Ishikawa (cell line): ENCODE data around the gene ACP1.
A peak's percentile ranks its signal among the peaks of the same experiment; 100 is the strongest.

Experiments
- CEBPB ChIP-seq: IDR thresholded peaks from 2 replicates; pipeline ENCODE4 v1.6.1; 2012
- CREB1 ChIP-seq: IDR thresholded peaks from 2 replicates; pipeline ENCODE4 v1.6.1; 2012; ENCODE audit warnings: low read depth
- EGR1 ChIP-seq: IDR thresholded peaks from 2 replicates; pipeline ENCODE4 v1.6.1; 2012
- EP300 ChIP-seq: IDR thresholded peaks from 2 replicates; pipeline ENCODE4 v1.6.1; 2012; ENCODE audit warnings: borderline replicate concordance
- FOXM1 ChIP-seq: IDR thresholded peaks from 2 replicates; pipeline ENCODE4 v1.6.1; 2012; ENCODE audit warnings: low read depth, borderline replicate concordance
- NFIC ChIP-seq: IDR thresholded peaks from 2 replicates; pipeline ENCODE4 v1.6.1; 2012
- RAD21 ChIP-seq: IDR thresholded peaks from 2 replicates; pipeline ENCODE4 v1.6.1; 2012; ENCODE audit warnings: low read depth
- TAF1 ChIP-seq: IDR thresholded peaks from 2 replicates; pipeline ENCODE4 v1.6.1; 2012; ENCODE audit warnings: low read depth, mild to moderate bottlenecking
- TCF12 ChIP-seq: IDR thresholded peaks from 2 replicates; pipeline ENCODE4 v1.6.1; 2012; ENCODE audit warnings: low read depth
- TEAD4 ChIP-seq: IDR thresholded peaks from 2 replicates; pipeline ENCODE4 v1.6.1; 2012
- YY1 ChIP-seq: IDR thresholded peaks from 2 replicates; pipeline ENCODE4 v1.6.1; 2012; ENCODE audit warnings: low read depth
- ZBTB7A ChIP-seq: IDR thresholded peaks from 2 replicates; pipeline ENCODE4 v1.6.1; 2012; ENCODE audit warnings: low read depth
- TF ChIP-seq, protein P1 (sequence below): IDR thresholded peaks from 2 replicates; pipeline ENCODE4 v1.6.1; 2012
- TF ChIP-seq, protein P2 (sequence below): IDR thresholded peaks from 2 replicates; pipeline ENCODE4 v1.6.1; 2012
- TF ChIP-seq, protein P3 (sequence below): IDR thresholded peaks from 2 replicates; pipeline ENCODE4 v1.6.1; 2012; ENCODE audit warnings: low read depth, mild to moderate bottlenecking

ACP1 gene

GRCh38 chr2:264493-265468 is at the start of gene ACP1:
Gene ACP1 (plus strand): TSS chr2:264947. CDS start chr2:264965, 18 bp downstream.
- peak; percentile 47; the same call in 1 of the 2 replicates for TF ChIP-seq TCF12
- TF ChIP-seq RAD21 = no peak
- TF ChIP-seq YY1 = peak; percentile 95
- TF ChIP-seq EGR1 = peak; percentile 69
- 0 out of 2 replicates have a peak, but pooled peaks have one; percentile 25 for TF ChIP-seq CREB1
- TF ChIP-seq, protein P1, sequence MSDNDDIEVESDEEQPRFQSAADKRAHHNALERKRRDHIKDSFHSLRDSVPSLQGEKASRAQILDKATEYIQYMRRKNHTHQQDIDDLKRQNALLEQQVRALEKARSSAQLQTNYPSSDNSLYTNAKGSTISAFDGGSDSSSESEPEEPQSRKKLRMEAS = peak; percentile 56; the same call in 1 of the 2 replicates
- TF ChIP-seq, protein P2, sequence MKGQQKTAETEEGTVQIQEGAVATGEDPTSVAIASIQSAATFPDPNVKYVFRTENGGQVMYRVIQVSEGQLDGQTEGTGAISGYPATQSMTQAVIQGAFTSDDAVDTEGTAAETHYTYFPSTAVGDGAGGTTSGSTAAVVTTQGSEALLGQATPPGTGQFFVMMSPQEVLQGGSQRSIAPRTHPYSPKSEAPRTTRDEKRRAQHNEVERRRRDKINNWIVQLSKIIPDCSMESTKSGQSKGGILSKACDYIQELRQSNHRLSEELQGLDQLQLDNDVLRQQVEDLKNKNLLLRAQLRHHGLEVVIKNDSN = peak; percentile 61; the same call in 1 of the 2 replicates
- TF ChIP-seq TEAD4 = peak; percentile 41; the same call in 1 of the 2 replicates
- TF ChIP-seq CEBPB = no peak
- TF ChIP-seq, protein P3, sequence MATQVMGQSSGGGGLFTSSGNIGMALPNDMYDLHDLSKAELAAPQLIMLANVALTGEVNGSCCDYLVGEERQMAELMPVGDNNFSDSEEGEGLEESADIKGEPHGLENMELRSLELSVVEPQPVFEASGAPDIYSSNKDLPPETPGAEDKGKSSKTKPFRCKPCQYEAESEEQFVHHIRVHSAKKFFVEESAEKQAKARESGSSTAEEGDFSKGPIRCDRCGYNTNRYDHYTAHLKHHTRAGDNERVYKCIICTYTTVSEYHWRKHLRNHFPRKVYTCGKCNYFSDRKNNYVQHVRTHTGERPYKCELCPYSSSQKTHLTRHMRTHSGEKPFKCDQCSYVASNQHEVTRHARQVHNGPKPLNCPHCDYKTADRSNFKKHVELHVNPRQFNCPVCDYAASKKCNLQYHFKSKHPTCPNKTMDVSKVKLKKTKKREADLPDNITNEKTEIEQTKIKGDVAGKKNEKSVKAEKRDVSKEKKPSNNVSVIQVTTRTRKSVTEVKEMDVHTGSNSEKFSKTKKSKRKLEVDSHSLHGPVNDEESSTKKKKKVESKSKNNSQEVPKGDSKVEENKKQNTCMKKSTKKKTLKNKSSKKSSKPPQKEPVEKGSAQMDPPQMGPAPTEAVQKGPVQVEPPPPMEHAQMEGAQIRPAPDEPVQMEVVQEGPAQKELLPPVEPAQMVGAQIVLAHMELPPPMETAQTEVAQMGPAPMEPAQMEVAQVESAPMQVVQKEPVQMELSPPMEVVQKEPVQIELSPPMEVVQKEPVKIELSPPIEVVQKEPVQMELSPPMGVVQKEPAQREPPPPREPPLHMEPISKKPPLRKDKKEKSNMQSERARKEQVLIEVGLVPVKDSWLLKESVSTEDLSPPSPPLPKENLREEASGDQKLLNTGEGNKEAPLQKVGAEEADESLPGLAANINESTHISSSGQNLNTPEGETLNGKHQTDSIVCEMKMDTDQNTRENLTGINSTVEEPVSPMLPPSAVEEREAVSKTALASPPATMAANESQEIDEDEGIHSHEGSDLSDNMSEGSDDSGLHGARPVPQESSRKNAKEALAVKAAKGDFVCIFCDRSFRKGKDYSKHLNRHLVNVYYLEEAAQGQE = no peak
- TF ChIP-seq FOXM1 = no peak
- peak; percentile 93 for TF ChIP-seq TAF1

- TF ChIP-seq TEAD4 = no peak
- no peak for TF ChIP-seq ZBTB7A
- TF ChIP-seq TCF12 = no peak
- TF ChIP-seq NFIC = no peak
- no peak for TF ChIP-seq YY1
- TF ChIP-seq EP300 = no peak
- TF ChIP-seq CEBPB = no peak
- no peak for TF ChIP-seq TAF1
- no peak for TF ChIP-seq RAD21
- TF ChIP-seq FOXM1 = no peak
- TF ChIP-seq, protein P3 = no peak
- TF ChIP-seq CREB1 = no peak
- TF ChIP-seq, protein P2 = no peak
- TF ChIP-seq, protein P1 = no peak
- TF ChIP-seq EGR1 = no peak
Observed at GRCh38 chr2:216068-216467, 48.7 kb upstream of the ACP1 start.

DNA sequence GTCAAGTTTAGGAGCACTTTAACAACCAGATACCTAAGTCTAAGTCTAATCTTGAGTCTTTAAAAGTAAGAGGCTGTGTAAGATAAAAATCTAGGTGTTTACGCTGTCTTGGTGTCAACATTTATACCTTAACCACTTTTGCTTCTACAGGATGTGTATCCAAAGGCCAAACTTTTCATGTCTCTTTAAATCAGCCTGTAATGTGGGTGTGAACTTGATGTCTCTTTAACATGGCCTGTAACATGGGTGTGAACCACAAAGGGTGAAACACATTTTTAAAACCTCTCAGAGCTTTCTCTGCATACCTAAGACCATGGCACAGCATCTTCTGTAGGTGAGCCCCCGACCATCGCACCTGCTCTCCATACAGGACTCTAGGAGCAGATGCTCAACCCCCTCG is 41.3 kb upstream of the ACP1 start:
- TF ChIP-seq EP300 = no peak
- no peak for TF ChIP-seq TAF1
- TF ChIP-seq TCF12 = no peak
- no peak for TF ChIP-seq RAD21

DNA sequence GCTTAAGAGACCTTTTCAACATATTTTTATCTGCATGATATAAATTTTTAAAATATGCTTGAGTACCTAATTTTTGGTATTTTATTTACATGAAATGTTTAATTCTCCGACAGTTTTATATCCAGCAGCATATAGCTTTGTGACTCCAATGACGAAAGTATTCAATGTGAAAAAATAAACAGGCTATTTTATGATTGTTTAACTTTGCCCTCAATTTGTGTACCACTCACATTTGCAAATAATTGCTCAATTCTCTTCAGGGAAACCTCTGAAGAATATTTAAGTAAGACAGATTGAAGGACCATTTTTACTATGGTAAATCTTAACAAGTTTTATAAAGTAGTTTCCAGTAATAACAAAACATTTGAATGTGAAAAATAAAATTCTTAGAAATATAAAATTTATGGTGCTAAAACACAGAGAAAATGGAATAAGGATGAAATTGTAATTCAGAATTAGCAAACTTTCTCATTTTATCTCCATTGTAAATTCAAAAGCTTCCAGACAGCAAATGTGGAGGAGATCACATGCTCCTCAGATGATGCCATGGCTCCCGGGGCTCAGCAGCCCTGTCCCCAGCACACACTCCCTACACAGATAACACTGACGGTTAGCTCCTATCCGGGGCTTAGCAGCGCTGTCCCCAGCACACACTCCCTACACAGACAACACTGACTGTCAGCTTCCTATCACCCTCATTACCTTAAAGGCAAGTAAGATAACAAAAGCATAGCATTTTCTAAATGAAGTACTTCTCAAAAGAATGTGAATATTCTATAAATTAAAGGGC is 40.6 kb upstream of the ACP1 start:
- TF ChIP-seq, protein P3 = no peak
- TF ChIP-seq, protein P2 = no peak
- no peak for TF ChIP-seq RAD21
- TF ChIP-seq NFIC = no peak
- no peak for TF ChIP-seq EGR1
- TF ChIP-seq EP300 = no peak
- TF ChIP-seq TAF1 = no peak
- no peak for TF ChIP-seq FOXM1
- TF ChIP-seq TCF12 = no peak
- TF ChIP-seq, protein P1 = no peak
- TF ChIP-seq TEAD4 = no peak
- no peak for TF ChIP-seq ZBTB7A
